Measurements from ENCODE around the gene MBD6. TPM values are rescaled to one million over a fixed set of nuclear protein-coding genes. Genes with fewer than 3 reads are reported as not detected.
"Not testable (repeated sequence)": the region's sequence is repeated elsewhere in the genome, so short reads cannot be mapped to it uniquely, and the experiment has no call there.

Gene MBD6
- total RNA-seq, 5 donors from 2014 or later (not counting 1 experiment from before 2014, with no cell fraction given) = 109 to 122 (median 114) TPM

- not testable (repeated sequence) for H3K27ac Mint-ChIP-seq; H3K27ac ChIP-seq (ENCODE audit: low read length); DNase-seq; H3K4me1 ChIP-seq (ENCODE audit: control insufficient read depth in 1 of 2, extremely low read depth in 1 of 2, insufficient read depth in 2 of 2, low read length in 2 of 2); H3K4me3 ChIP-seq (ENCODE audit: control insufficient read depth in 1 of 2, extremely low read depth in 1 of 2, low read length in 1 of 2); H3K9me3 Mint-ChIP-seq; H3K27me3 ChIP-seq (replicated peaks in 1 of 2; ENCODE audit: control insufficient read depth in 2 of 2, extremely low read depth in 1 of 2, insufficient read depth in 2 of 2, low read length in 1 of 2); H3K4me3 Mint-ChIP-seq; H3K4me1 Mint-ChIP-seq; H3K9me3 ChIP-seq; ATAC-seq (replicated peaks in 1 of 4); H3K27me3 Mint-ChIP-seq
- CTCF ChIA-PET = interaction anchor here in 1 of 2 donors (0.7 kb wide), 2 partner anchors 57 to 316 kb away, joined by 3 to 6 read pairs; no protein-coding TSS in a partner anchor
- WGBS (ENCODE audit: insufficient coverage) = 100% methylated on average over 3 of the region's 22 CpGs
- POLR2A ChIA-PET = interaction anchor here in 1 of 2 donors (0.6 to 0.7 kb wide), 3 partner anchors 192 to 273 kb away, joined by 5 to 9 read pairs (median 5); partner anchors contain the start of gene SHMT2
- H3K36me3 Mint-ChIP-seq = peaks cover 53% of the 10 kb centered on the region
- H3K36me3 ChIP-seq (ENCODE audit: control insufficient read depth in 2 of 2, extremely low read depth in 1 of 2, insufficient read depth in 1 of 2, low read length in 1 of 2) = peaks cover 17 to 76% of the 10 kb centered on the region in 2 donors
These were observed 20.2 kb upstream of the MBD6 start for GRCh38 chr12:57502311-57502969.

- ChIA-PET POLR2A (interaction anchor here in 1 of 2 donors (0.7 kb wide), 1 partner anchor 923 kb away, joined by 11 read pairs; no protein-coding TSS in a partner anchor), CTCF (interaction anchor here (0.6 to 0.7 kb wide), 2 partner anchors 273 to 737 kb away, joined by 3 to 5 read pairs; no protein-coding TSS in a partner anchor)
- not testable (repeated sequence) for DNase-seq; H3K4me3 Mint-ChIP-seq; H3K27me3 Mint-ChIP-seq; H3K4me3 ChIP-seq (ENCODE audit: control insufficient read depth in 1 of 2, extremely low read depth in 1 of 2, low read length in 1 of 2); H3K27ac ChIP-seq (ENCODE audit: low read length); H3K4me1 ChIP-seq (ENCODE audit: control insufficient read depth in 1 of 2, extremely low read depth in 1 of 2, insufficient read depth in 2 of 2, low read length in 2 of 2); H3K27me3 ChIP-seq (replicated peaks in 1 of 2; ENCODE audit: control insufficient read depth in 2 of 2, extremely low read depth in 1 of 2, insufficient read depth in 2 of 2, low read length in 1 of 2); H3K27ac Mint-ChIP-seq; ATAC-seq (replicated peaks in 1 of 4); H3K4me1 Mint-ChIP-seq; H3K9me3 Mint-ChIP-seq; H3K9me3 ChIP-seq
- peaks cover 30% of the 10 kb centered on the region for H3K36me3 Mint-ChIP-seq
- H3K36me3 ChIP-seq (ENCODE audit: control insufficient read depth in 2 of 2, extremely low read depth in 1 of 2, insufficient read depth in 1 of 2, low read length in 1 of 2) = peaks cover 9 to 68% of the 10 kb centered on the region in 2 donors
- WGBS (ENCODE audit: insufficient coverage) = no CpG with 5 or more reads among the region's 4 CpGs
These were observed 16.1 kb upstream of the MBD6 start for GRCh38 chr12:57506541-57506940.

GRCh38 chr12:57507796-57508195 lies 14.8 kb upstream of the MBD6 start:
- DNase-seq; H3K4me3 ChIP-seq (ENCODE audit: control insufficient read depth in 1 of 2, extremely low read depth in 1 of 2, low read length in 1 of 2); H3K9me3 Mint-ChIP-seq; POLR2A ChIA-PET; CTCF ChIA-PET; H3K4me3 Mint-ChIP-seq; H3K4me1 Mint-ChIP-seq; H3K27ac ChIP-seq (ENCODE audit: low read length); H3K27me3 Mint-ChIP-seq; ATAC-seq (replicated peaks in 1 of 4); H3K9me3 ChIP-seq; H3K27me3 ChIP-seq (replicated peaks in 1 of 2; ENCODE audit: control insufficient read depth in 2 of 2, extremely low read depth in 1 of 2, insufficient read depth in 2 of 2, low read length in 1 of 2); H3K27ac Mint-ChIP-seq; H3K4me1 ChIP-seq (ENCODE audit: control insufficient read depth in 1 of 2, extremely low read depth in 1 of 2, insufficient read depth in 2 of 2, low read length in 2 of 2): not testable (repeated sequence)
- no CpG with 5 or more reads among the region's 28 CpGs for WGBS (ENCODE audit: insufficient coverage)
- H3K36me3 ChIP-seq (ENCODE audit: control insufficient read depth in 2 of 2, extremely low read depth in 1 of 2, insufficient read depth in 1 of 2, low read length in 1 of 2) = peaks cover 11 to 70% of the 10 kb centered on the region in 2 donors
- peaks cover 36% of the 10 kb centered on the region for H3K36me3 Mint-ChIP-seq

GRCh38 chr12:57511161-57511560 lies 11.5 kb upstream of the MBD6 start:
- Histone ChIP-seq H3K9me3 (no peaks in the 10 kb centered on the region), H3K36me3 (ENCODE audit: control insufficient read depth in 2 of 2, extremely low read depth in 1 of 2, insufficient read depth in 1 of 2, low read length in 1 of 2) (peaks cover 7 to 69% of the 10 kb centered on the region in 2 donors), H3K4me3 (ENCODE audit: control insufficient read depth in 1 of 2, extremely low read depth in 1 of 2, low read length in 1 of 2) (no peak overlapping the region), H3K27ac (ENCODE audit: low read length) (no peak overlapping the region), H3K27me3 (replicated peaks in 1 of 2; ENCODE audit: control insufficient read depth in 2 of 2, extremely low read depth in 1 of 2, insufficient read depth in 2 of 2, low read length in 1 of 2) (no peaks in the 10 kb centered on the region), H3K4me1 (ENCODE audit: control insufficient read depth in 1 of 2, extremely low read depth in 1 of 2, insufficient read depth in 2 of 2, low read length in 2 of 2) (no peaks in the 10 kb centered on the region)
- Mint-ChIP-seq H3K4me1 (no peaks in the 10 kb centered on the region), H3K27ac (peak overlapping the region in 1 of 2 donors; percentile 34), H3K27me3 (no peaks in the 10 kb centered on the region), H3K9me3 (no peaks in the 10 kb centered on the region), H3K4me3 (no peak overlapping the region), H3K36me3 (peaks cover 48% of the 10 kb centered on the region)
- 98% methylated on average over 4 of the region's 4 CpGs for WGBS (ENCODE audit: insufficient coverage)
- CTCF ChIA-PET = no interaction called here
- no peak for ATAC-seq (replicated peaks in 1 of 4)
- POLR2A ChIA-PET = interaction anchor here in 1 of 2 donors (0.7 kb wide), 1 partner anchor 9 kb away, joined by 3 read pairs; no protein-coding TSS in a partner anchor
- DNase-seq = no peak

GRCh38 chr12:57511588-57512325 lies 10.9 kb upstream of the MBD6 start:
- H3K4me1 ChIP-seq (ENCODE audit: control insufficient read depth in 1 of 2, extremely low read depth in 1 of 2, insufficient read depth in 2 of 2, low read length in 2 of 2) = no peaks in the 10 kb centered on the region
- no peaks in the 10 kb centered on the region for H3K27me3 ChIP-seq (replicated peaks in 1 of 2; ENCODE audit: control insufficient read depth in 2 of 2, extremely low read depth in 1 of 2, insufficient read depth in 2 of 2, low read length in 1 of 2)
- no peak overlapping the region for H3K4me3 Mint-ChIP-seq
- H3K9me3 ChIP-seq = no peaks in the 10 kb centered on the region
- no peak overlapping the region for H3K4me3 ChIP-seq (ENCODE audit: control insufficient read depth in 1 of 2, extremely low read depth in 1 of 2, low read length in 1 of 2)
- POLR2A ChIA-PET = interaction anchor here in 1 of 2 donors (0.7 to 1.0 kb wide), 2 partner anchors 8 kb away, joined by 3 read pairs; partner anchors contain the start of gene DDIT3
- peak overlapping the region; percentile 41 to 62 for H3K27ac Mint-ChIP-seq
- no peaks in the 10 kb centered on the region for H3K27me3 Mint-ChIP-seq
- H3K36me3 Mint-ChIP-seq = peaks cover 47% of the 10 kb centered on the region
- no peak for ATAC-seq (replicated peaks in 1 of 4)
- WGBS (ENCODE audit: insufficient coverage) = no CpG with 5 or more reads among the region's 7 CpGs
- peaks cover 0 to under 1% (median 0%) of the 10 kb centered on the region in 3 donors for H3K4me1 Mint-ChIP-seq
- H3K27ac ChIP-seq (ENCODE audit: low read length) = peak overlapping the region; percentile 6
- CTCF ChIA-PET = no interaction called here
- H3K9me3 Mint-ChIP-seq = no peaks in the 10 kb centered on the region
- no peak for DNase-seq
- peaks cover 7 to 71% of the 10 kb centered on the region in 2 donors for H3K36me3 ChIP-seq (ENCODE audit: control insufficient read depth in 2 of 2, extremely low read depth in 1 of 2, insufficient read depth in 1 of 2, low read length in 1 of 2)

GRCh38 chr12:57512665-57513064 lies 10.0 kb upstream of the MBD6 start:
- H3K27me3 ChIP-seq (replicated peaks in 1 of 2; ENCODE audit: control insufficient read depth in 2 of 2, extremely low read depth in 1 of 2, insufficient read depth in 2 of 2, low read length in 1 of 2) = no peaks in the 10 kb centered on the region
- POLR2A ChIA-PET = interaction anchor here in 1 of 2 donors (0.9 to 1.3 kb wide), 3 partner anchors 8 to 54 kb away, joined by 3 read pairs; partner anchors contain the start of gene DDIT3
- Mint-ChIP-seq H3K9me3 (no peaks in the 10 kb centered on the region), H3K36me3 (peaks cover 56% of the 10 kb centered on the region), H3K4me3 (no peak overlapping the region), H3K4me1 (peaks cover 4 to 7% (median 6%) of the 10 kb centered on the region in 3 donors), H3K27ac (peak overlapping the region; percentile 48 to 62), H3K27me3 (no peaks in the 10 kb centered on the region)
- peaks cover 7 to 80% of the 10 kb centered on the region in 2 donors for H3K36me3 ChIP-seq (ENCODE audit: control insufficient read depth in 2 of 2, extremely low read depth in 1 of 2, insufficient read depth in 1 of 2, low read length in 1 of 2)
- WGBS (ENCODE audit: insufficient coverage) = 92% methylated on average over 6 of the region's 6 CpGs
- H3K4me1 ChIP-seq (ENCODE audit: control insufficient read depth in 1 of 2, extremely low read depth in 1 of 2, insufficient read depth in 2 of 2, low read length in 2 of 2) = no peaks in the 10 kb centered on the region
- H3K9me3 ChIP-seq = no peaks in the 10 kb centered on the region
- DNase-seq (no peak), ATAC-seq (replicated peaks in 1 of 4) (no peak)
- H3K4me3 ChIP-seq (ENCODE audit: control insufficient read depth in 1 of 2, extremely low read depth in 1 of 2, low read length in 1 of 2) = no peak overlapping the region
- no peak overlapping the region for H3K27ac ChIP-seq (ENCODE audit: low read length)
- CTCF ChIA-PET = no interaction called here
